ENCODE results near the gene HDAC4.

GRCh38 chr2:239064253-239064652, 336.6 kb downstream of the HDAC4 start:
- TF ChIP-seq CTCF (IDR thresholded peaks at IDR 0.05) (no peak), EP300 (IDR thresholded peaks at IDR 0.05) (no peak)
